Heart right ventricle (tissue), 16 donors: ENCODE results near the gene IMMP2L. TPM values are rescaled to one million over a fixed set of nuclear protein-coding genes. Genes with fewer than 3 reads are reported as not detected.

Experiments used
- ATAC-seq, 8 donors: fragments of 200-7000 bp; cut with Tn5 transposase; one replicate each; pipeline ENCODE4 v1.9.1; 2020; ENCODE audit warnings: mild to moderate bottlenecking in 8 of 8, moderate library complexity in 8 of 8, moderate number of reproducible peaks in 1 of 8
- DNase-seq, 2 donors: peaks; one replicate each; pipeline ENCODE4 v3.0.0-alpha.2; 2020
- H3K27ac ChIP-seq, 10 donors: fragments of 200-600 bp; sonication (generic) in 2 of 10; one replicate each; pipeline versions ENCODE4 v1.5.0 to v1.8.0; 2020 to 2022; ENCODE audit warnings: mild to moderate bottlenecking in 3 of 10
- H3K27me3 ChIP-seq, 7 donors: fragments of 200-600 bp; one replicate each; pipeline ENCODE4 v1.8.0; 2021 to 2022; ENCODE audit warnings: mild to moderate bottlenecking in 2 of 7
- H3K36me3 ChIP-seq, 9 donors: fragments of 200-600 bp; sonication (generic) in 1 of 9; one replicate each; pipeline versions ENCODE4 v1.5.0 to v1.8.0; 2020 to 2022; ENCODE audit warnings: mild to moderate bottlenecking in 2 of 9
- H3K4me1 ChIP-seq, 9 donors: fragments of 200-600 bp; sonication (generic) in 1 of 9; one replicate each; pipeline versions ENCODE4 v1.5.0 to v1.8.0; 2020 to 2022; ENCODE audit warnings: mild to moderate bottlenecking in 4 of 9
- H3K4me3 ChIP-seq, 10 donors: fragments of 200-600 bp; sonication (generic) in 2 of 10; one replicate each; pipeline versions ENCODE4 v1.5.0 to v1.8.0; 2020 to 2022; ENCODE audit warnings: mild to moderate bottlenecking in 7 of 10, moderate library complexity in 2 of 10
- H3K9me3 ChIP-seq, 11 donors: fragments of 200-600 bp in 10 of 11; sonication (generic) in 2 of 11; one replicate each; pipeline versions ENCODE4 v1.5.0 to v1.8.0; 2013 to 2022; ENCODE audit warnings: mild to moderate bottlenecking in 2 of 11, control low read depth in 1 of 11, moderate library complexity in 1 of 11
- WGBS, 2 donors: extraction: QIAGEN DNeasy Blood & Tissue Kit; methylation state at CpG; one replicate each; pipeline ENCODE4 v1.1.7; 2013; ENCODE audit warnings: inconsistent platforms in 1 of 2; 5-methylcytosine and 5-hydroxymethylcytosine counted together
- intact Hi-C, 10 donors: fragments of 100-400 bp; cut with DNase I; formaldehyde crosslinking; loops; one replicate each; pipeline versions ENCODE4 v1.11.1 to v1.14.2; 2022
- polyA plus RNA-seq, 2 donors: library from polyadenylated mRNA; stranded (reverse); fragments of 200-250 nt; gene quantifications; one replicate each; pipeline ENCODE4 v1.2.3, GENCODE V29; 2013
- total RNA-seq, 10 donors: library from RNA; stranded (reverse); fragmentation: NEBNext Ultra II Directional in 3 of 10; extraction: Animal tissue kit (Norgen Biotek cat#: 25700) in 3 of 10; gene quantifications; one replicate each; pipeline versions ENCODE4 v1.2.1 to v1.2.4, GENCODE V29; 2021 to 2023
- TF ChIP-seq, protein P1 (sequence below), 9 donors: fragments of 200-600 bp; sonication (generic) in 2 of 9; IDR thresholded peaks; one replicate each; pipeline versions ENCODE4 v1.5.0 to v1.8.0; 2021 to 2022; ENCODE audit warnings: antibody characterized with exemption in 9 of 9, mild to moderate bottlenecking in 5 of 9, moderate library complexity in 1 of 9
- donor health status: Arrhythmogenic right ventricular cardiomyopathy.
- donor health status: ischemic (EF 13 %, LVEDD 7.1; RV severe dilation, severe dysfunction).
- donor health status: healthy with polysubstance abuse.
- donor health status: DM: no; HTN: yes; CAD: no.
- donor health status: DM: no; HTN: no; CAD: no.
- donor health status: ischemic (EF 25% LVEDD 6.9; RV normal size, moderate dysfunction).
- donor health status: ischemic (EF 25% LVEDD 5.7; RV mildly dilated, moderate dysfunction).
- donor health status: healthy.
- donor health status: DM: yes; HTN: yes; CAD: no.
- donor health status: Ischemic cardiomyopathy.
- donor health status: ischemic (EF 35%, LVEDD 5.7; RV mildly dilated, moderate dysfunction).
- donor health status: nonischemic (EF 11% LVEDD 7.7; RV severe dilation, severe dysfunction).
- donor health status: DM: yes; HTN: yes; CAD: no.
- donor health status: PGD.
- donor health status: ischemic (EF 29% LVEDD 5.4; RV normal size, mild dysfunction).
- donor health status: nonischemic (EF 23%, LVEDD 6.1; RV moderate dilation, normal function).

Gene IMMP2L
- total and polyA plus RNA-seq, 12 donors, result 4.3 to 20.8 (median 17.3) TPM

DNA sequence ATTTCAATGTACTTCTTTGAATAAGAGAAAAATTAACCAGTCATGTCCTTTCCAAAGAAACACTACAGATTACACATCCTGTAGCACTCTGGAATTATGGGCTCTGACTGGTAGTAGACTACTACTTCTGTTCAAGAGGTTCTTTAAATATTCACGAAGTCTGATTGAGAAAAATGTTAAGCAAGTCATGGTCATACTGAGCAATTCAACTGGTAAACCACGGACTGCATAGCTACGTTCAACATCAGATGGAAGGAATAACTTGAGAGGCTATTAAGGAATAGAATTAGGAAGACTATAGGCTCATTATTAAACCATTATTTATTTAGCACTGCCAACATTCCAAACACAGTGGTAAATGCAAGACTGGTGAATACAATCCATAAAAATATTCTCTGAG lies 160.8 kb downstream of the IMMP2L start:
- peaks cover 0 to 8% (median 0%) of the 10 kb centered on the region in 9 donors for H3K4me1 ChIP-seq
- no peak overlapping the region for H3K4me3 ChIP-seq
- no peak for ATAC-seq
- H3K36me3 ChIP-seq, result no peaks in the 10 kb centered on the region
- intact Hi-C loops, result no loop called here
- DNase-seq, result no peak
- peaks cover 0 to 10% (median 0%) of the 10 kb centered on the region in 11 donors for H3K9me3 ChIP-seq
- no peaks in the 10 kb centered on the region for H3K27me3 ChIP-seq
- TF ChIP-seq, protein P1, sequence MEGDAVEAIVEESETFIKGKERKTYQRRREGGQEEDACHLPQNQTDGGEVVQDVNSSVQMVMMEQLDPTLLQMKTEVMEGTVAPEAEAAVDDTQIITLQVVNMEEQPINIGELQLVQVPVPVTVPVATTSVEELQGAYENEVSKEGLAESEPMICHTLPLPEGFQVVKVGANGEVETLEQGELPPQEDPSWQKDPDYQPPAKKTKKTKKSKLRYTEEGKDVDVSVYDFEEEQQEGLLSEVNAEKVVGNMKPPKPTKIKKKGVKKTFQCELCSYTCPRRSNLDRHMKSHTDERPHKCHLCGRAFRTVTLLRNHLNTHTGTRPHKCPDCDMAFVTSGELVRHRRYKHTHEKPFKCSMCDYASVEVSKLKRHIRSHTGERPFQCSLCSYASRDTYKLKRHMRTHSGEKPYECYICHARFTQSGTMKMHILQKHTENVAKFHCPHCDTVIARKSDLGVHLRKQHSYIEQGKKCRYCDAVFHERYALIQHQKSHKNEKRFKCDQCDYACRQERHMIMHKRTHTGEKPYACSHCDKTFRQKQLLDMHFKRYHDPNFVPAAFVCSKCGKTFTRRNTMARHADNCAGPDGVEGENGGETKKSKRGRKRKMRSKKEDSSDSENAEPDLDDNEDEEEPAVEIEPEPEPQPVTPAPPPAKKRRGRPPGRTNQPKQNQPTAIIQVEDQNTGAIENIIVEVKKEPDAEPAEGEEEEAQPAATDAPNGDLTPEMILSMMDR (IDR thresholded peaks at IDR 0.05), result no peak
- no peak overlapping the region for H3K27ac ChIP-seq
- 75 to 80% methylated on average over 3 of the region's 3 CpGs for WGBS, 2 donors

DNA sequence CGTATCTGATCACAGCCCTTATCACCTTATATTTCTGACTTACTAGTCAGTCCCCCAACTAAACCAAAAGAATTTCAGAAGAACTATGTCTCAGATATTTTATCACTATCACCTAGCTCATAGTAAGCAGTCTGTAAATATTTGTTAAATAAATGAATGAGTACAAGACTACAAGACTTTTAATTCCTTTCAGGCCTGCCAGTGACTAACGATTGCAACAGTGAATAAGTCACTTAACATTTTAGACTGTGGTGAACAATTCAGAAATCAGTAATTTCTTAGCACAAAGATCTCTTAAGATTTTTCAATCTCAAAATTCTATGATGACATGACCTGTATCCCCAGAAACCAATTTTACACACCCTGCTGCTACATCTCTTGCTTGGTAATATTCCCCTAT lies 162.2 kb downstream of the IMMP2L start:
- Histone ChIP-seq H3K27ac (peak overlapping the region in 1 of 10 donors; percentile 7), H3K4me1 (peaks cover 0 to 8% (median 0%) of the 10 kb centered on the region in 9 donors), H3K27me3 (no peaks in the 10 kb centered on the region), H3K4me3 (no peak overlapping the region), H3K9me3 (peaks cover 0 to 10% (median 0%) of the 10 kb centered on the region in 11 donors), H3K36me3 (no peaks in the 10 kb centered on the region)
- intact Hi-C loops, result no loop called here
- no peak for ATAC-seq
- 86 to 94% methylated on average over 2 of the region's 2 CpGs for WGBS, 2 donors
- DNase-seq, result no peak
- TF ChIP-seq, protein P1 (IDR thresholded peaks at IDR 0.05), result no peak

DNA sequence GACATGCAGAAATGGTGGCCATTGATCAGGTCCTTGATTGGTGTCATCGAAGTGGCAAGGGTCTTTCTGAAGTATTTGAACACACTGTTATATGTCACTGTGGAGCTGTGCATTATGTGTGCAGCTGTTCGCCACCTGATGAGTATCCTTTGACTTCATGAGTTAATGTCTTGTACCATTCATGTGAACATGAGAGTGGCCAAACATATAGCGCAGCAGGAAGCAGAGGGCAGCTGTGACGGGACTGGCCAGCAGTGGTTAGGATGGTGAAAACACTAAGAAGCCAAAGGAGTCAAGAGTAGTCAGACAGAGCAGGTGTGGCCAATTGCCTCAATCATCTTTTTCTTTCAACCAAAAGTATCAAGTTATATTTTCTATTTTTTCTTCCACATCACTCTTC lies 167.4 kb downstream of the IMMP2L start:
- Histone ChIP-seq H3K4me1 (peaks cover 0 to 25% (median 14%) of the 10 kb centered on the region in 9 donors), H3K36me3 (no peaks in the 10 kb centered on the region), H3K4me3 (no peak overlapping the region), H3K27ac (no peak overlapping the region), H3K27me3 (no peaks in the 10 kb centered on the region), H3K9me3 (peaks cover 0 to 10% (median 0%) of the 10 kb centered on the region in 11 donors)
- intact Hi-C loops, result no loop called here
- ATAC-seq, result no peak
- no peak for DNase-seq
- 98 to 99% methylated on average over 4 of the region's 4 CpGs for whole genome bisulfite sequencing, 2 donors
- TF ChIP-seq, protein P1 (IDR thresholded peaks at IDR 0.05), result no peak

DNA sequence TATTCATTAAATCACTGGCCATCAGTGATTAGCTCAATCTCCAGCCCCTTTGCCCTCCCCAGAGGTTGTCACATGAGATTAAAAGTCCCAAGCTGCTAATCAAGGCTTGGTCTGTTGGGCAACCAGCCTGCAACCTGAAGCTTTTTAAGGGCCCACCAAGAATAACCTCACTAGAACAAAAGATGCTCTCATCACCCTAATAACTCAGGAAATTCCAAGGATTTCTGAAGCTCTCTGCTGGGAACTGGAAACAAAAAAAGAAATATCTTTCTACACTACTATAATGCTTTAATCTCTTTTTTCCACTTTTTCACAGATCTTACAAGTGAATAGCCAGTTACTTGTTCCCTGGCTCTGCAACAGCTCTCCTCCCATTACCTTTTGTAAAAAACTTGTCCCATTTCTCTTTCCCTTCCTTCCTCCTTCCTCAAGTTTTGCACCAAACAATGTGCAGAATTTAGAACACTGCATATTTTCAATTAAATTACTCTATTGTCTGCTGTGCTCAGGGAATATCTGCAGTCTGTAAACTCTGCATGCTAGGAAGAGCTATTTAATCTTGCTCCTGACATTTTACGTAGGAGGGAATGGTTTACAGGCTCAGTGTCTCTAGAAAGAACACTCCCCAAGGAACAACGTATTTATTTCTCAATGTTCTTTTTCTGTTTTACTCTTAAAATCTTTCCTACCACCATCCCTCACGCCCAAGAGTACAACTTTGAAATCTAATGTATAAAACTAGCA lies 169.1 kb downstream of the IMMP2L start:
- peak overlapping the region in 6 of 10 donors; percentile 46 to 78 (median 60) for H3K27ac ChIP-seq
- H3K4me1 ChIP-seq, result peaks cover 0 to 25% (median 14%) of the 10 kb centered on the region in 9 donors
- peaks cover 0 to 9% (median 0%) of the 10 kb centered on the region in 11 donors for H3K9me3 ChIP-seq
- intact Hi-C loops, result no loop called here
- TF ChIP-seq, protein P1 (IDR thresholded peaks at IDR 0.05), result no peak
- H3K36me3 ChIP-seq, result no peaks in the 10 kb centered on the region
- peak overlapping the region in 1 of 10 donors; percentile 2 for H3K4me3 ChIP-seq
- H3K27me3 ChIP-seq, result no peaks in the 10 kb centered on the region
- 35 to 46% methylated on average over 3 of the region's 3 CpGs for WGBS, 2 donors
- DNase-seq (no peak), ATAC-seq (peak in 7 of 8 donors; percentile 33 to 86 (median 76))
